Measurements from ENCODE around the gene SMOC2.
"Not testable (repeated sequence)": the region's sequence is repeated elsewhere in the genome, so short reads cannot be mapped to it uniquely, and the experiment has no call there.

SMOC2 gene

DNA sequence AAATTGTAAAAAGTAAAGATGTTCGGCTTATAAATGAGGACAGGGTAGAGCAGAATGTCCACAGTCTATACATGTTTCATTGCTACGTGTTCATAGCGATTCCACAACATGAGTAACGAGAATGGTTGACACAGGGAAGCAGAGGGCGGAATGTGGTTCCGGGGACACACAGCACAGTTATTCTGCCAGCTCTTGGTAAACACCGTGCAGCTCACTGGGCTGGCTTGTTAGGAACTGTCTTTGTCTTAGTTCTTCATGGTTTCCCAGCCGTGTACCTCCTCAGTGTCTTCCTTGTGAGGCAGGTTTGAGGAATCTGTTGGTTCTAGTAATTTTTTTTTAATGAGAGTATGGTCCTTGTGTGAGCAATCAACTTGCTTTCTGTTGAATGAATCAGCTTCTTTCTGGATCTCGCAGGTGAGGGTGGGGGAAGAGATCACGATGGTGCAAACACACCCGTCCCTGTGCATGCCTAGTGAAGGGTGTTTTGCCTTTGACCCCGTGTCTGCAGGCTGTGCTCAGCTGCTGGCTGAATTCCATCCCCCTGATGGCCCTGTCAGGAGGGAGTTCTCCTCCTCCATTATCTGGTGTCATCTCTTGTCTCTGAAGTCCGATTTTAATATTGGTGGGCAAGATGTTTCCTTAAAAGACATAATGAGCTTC lies 168.2 kb downstream of the SMOC2 start:
- DNase-seq, result no peak

GRCh38 chr6:168609914-168610490 lies 169.0 kb downstream of the SMOC2 start:
- no peak for DNase-seq

DNA sequence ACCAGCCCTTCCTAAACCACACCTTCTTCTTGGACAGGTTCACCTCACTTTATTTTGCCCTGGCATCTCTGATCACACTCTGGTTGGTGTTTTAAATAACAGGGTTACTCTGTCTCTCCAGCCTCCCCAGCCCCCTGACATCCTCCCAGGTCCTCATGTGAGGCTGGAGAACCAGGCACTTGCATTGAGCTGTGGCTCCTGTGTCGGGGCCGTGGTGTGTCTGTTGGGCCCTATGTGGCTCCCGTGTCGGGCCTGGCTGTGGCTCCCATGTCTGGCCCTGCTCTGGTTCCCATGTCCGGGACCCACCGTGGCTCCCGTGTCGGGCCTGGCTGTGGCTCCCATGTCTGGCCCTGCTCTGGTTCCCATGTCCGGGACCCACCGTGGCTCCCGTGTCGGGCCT lies 170.0 kb downstream of the SMOC2 start:
- not testable (repeated sequence) for DNase-seq

GRCh38 chr6:168611691-168612090 lies 170.7 kb downstream of the SMOC2 start:
- no peak for DNase-seq

- no peak for DNase-seq
Measured at GRCh38 chr6:168612586-168612985, 171.6 kb downstream of the SMOC2 start.

DNA sequence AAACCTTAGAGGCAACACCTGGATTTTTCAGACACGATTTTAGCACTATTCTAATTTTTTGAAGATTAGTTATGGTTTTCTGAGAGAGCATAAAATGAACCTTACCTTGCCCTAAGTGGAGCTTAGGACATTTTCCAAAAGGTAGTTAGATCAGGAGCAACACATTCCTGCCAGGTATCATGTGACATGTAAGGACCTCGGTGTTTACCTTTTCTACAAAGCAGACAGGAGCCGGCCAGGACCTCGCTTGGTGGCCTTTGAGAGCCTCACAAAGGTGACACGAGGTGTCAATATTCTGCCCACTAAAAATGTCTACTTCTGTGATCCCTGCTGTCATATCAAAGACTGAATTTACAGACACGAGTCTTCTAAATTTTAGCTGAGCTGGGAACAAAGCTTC lies 174.9 kb downstream of the SMOC2 start:
- DNase-seq, result no peak

- no peak for DNase-seq
Measured at GRCh38 chr6:168616816-168617765, 176.1 kb downstream of the SMOC2 start.

GRCh38 chr6:168618546-168619315 lies 177.7 kb downstream of the SMOC2 start:
- no peak for DNase-seq

- no peak for DNase-seq
Measured at GRCh38 chr6:168619560-168620314, 178.8 kb downstream of the SMOC2 start.

GRCh38 chr6:168620578-168620977 lies 179.6 kb downstream of the SMOC2 start:
- no peak for DNase-seq

- no peak for DNase-seq
Measured at GRCh38 chr6:168623736-168624135, 182.8 kb downstream of the SMOC2 start.

DNA sequence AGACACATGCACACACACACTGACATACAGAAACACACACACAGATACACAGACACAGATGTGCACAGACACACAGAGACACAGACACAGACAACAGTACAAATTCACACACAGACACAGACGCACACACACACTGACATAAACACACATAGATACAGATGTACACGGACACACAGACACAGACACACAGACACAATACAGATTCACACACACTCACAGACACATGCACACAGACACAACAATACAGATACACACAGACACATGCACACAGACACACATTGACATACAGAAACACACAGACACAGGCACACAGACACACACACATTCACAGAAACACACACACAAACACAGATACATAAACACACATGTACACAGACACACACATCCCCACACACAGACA lies 183.6 kb downstream of the SMOC2 start:
- no peak for DNase-seq

DNA sequence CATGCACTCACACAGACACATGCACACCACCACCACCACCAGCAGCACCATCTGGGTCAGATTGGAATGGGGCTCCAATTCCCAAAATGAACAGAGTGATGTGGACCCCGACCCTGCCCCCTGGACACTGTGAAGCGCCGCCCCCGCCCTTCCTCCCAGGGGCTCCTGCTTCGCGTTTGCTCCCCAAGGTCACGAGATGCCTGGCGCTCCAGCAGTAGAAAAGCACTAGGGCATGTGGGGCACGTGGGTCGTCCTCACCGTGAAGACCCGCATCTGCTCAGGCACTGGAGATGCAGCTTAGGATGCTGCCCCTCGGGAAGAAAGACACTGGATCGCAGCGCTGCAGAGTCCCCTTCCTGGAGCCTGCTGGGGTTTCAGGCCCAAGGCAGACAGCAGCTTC lies 184.0 kb downstream of the SMOC2 start:
- no peak for DNase-seq

DNA sequence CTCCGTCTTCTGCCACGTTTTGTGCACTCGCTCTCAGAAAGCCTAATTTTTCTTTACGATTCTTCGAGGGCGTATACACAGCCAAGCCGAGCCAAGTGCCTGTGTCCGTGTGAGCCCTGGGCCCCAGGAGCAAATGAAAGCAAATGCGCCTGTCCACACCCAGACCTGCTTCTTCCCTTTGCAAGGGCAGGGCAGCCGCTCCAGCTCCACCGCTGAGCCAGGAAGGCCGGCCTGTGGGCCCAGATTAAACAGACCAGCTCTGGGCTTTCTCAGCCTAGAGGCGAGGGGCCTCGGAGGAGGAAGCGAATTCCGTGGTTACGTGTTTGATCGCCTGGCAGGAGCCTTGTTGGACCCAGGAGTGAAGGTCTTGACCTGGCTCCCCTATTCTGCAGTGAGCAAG lies 184.6 kb downstream of the SMOC2 start:
- DNase-seq, result no peak

DNA sequence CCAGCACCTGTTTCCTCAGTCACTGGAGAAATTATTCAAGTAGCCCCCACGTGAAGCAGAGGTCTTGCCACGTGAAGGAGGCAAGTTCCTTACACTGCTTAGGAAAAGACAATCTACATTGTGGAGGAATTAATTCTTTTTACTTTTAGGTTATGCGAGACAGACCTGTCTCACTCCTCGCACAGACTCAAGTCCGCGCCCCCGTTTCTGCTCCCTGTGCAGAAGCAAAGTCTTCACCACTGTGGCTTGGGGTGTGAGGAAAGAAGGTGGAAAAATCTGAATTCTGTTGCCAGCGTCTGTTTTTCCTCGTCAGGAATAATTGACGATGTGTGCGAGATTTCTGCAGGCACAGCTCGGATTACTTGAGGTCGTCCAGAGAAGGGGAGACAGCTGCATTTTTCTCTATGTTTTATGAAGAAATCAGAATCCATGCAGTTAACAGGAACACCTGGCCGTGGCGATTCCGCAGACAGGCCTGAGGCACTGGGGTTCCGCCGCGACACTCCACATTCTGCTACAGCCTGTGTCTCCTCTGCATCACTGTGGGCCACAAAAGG lies 185.1 kb downstream of the SMOC2 start:
- no peak for DNase-seq

GRCh38 chr6:168627506-168628175 lies 186.7 kb downstream of the SMOC2 start:
- no peak for DNase-seq

- no peak for DNase-seq
Measured at GRCh38 chr6:168628176-168628553, 187.2 kb downstream of the SMOC2 start.

GRCh38 chr6:168628732-168629245 lies 187.8 kb downstream of the SMOC2 start:
- DNase-seq, result no peak

GRCh38 chr6:168631564-168631963 lies 190.6 kb downstream of the SMOC2 start:
- DNase-seq, result no peak

- DNase-seq, result no peak
Measured at GRCh38 chr6:168632694-168633093, 191.7 kb downstream of the SMOC2 start.
